Keratinocyte (primary cell): ENCODE measurements around the gene ACP1.

Experiments used
- CTCF ChIP-seq, 3 experiments: IDR thresholded peaks in 1 of 3; conservative IDR thresholded peaks in 1 of 3; optimal IDR thresholded peaks in 1 of 3; 2 replicates in 2 of 3; 3 replicates in 1 of 3; pipeline versions ENCODE3 to v1.5.1; 2011; ENCODE audit warnings: low read length in 3 of 3, mild to moderate bottlenecking in 3 of 3, moderate library complexity in 2 of 3, control low read depth in 1 of 3, inconsistent platforms in 1 of 3; ENCODE audit not compliant: insufficient read depth in 2 of 3; ENCODE audit errors: extremely low read depth in 1 of 3
- EZH2 ChIP-seq: IDR thresholded peaks from one replicate; pipeline ENCODE4 v1.6.1; 2012; ENCODE audit warnings: inconsistent platforms, mild to moderate bottlenecking, low read length, moderate library complexity

- TF ChIP-seq CTCF (optimal IDR thresholded peaks at IDR 0.05 in 1 of 3, IDR thresholded peaks at IDR 0.05 in 1 of 3, conservative IDR thresholded peaks at IDR 0.05 in 1 of 3; ENCODE audit: extremely low read depth in 1 of 3, insufficient read depth in 2 of 3, low read length in 3 of 3) (no peak), EZH2 (no peak)
Measured at GRCh38 chr2:320561-320960, 55.8 kb downstream of the ACP1 start.
